NCI-H128 (cell line): ENCODE data around the gene GZMA.
"Not testable (repeated sequence)": the region's sequence is repeated elsewhere in the genome, so short reads cannot be mapped to it uniquely, and the experiment has no call there.

ENCODE experiments used
- DNase-seq: peaks from one replicate; lab custom pipeline; 2025; ENCODE audit not compliant: unreplicated experiment; lab: John Stamatoyannopoulos, UW

GZMA gene

DNA sequence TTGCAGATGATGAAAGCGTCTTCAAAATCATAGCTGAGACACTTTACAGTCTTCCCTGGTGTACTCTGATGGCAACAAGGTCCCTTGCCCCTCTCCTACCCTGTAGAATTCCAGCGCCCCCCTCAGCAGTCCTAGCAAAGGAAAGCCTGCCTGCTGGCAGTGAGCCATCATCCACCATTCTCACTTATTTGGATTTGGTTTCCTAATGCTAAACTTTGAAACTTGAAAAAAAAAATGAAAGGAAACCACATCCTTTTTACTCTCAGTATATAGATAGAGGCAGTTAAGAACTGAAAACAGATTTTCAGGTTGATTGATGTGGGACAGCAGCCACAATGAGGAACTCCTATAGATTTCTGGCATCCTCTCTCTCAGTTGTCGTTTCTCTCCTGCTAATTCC lies at the start of gene GZMA:
Gene GZMA, plus strand, starts transcription at position 299 of the 400 bp plus-strand sequence. Its CDS starts 37 bp downstream, at position 336.
- DNase-seq, result no peak

DNA sequence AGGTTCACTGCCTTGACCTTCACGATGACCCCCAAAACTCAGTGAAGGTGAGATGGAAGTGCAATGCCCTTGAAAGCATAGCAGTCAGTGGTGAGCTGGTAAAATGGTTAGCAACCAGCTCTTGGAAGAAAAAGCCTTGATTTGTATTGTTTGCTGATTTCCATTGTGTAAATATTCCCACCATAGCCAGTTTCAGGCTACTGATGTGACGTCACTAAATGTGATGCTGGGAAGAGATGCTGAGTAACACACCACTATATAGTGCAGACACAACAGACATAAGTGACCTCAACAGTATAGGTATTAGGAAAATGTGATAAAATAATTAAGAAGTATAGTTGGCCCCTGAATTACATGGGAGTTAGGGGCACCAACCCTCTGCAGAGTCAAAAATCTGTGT lies 47.3 kb upstream of the GZMA start:
- no peak for DNase-seq

DNA sequence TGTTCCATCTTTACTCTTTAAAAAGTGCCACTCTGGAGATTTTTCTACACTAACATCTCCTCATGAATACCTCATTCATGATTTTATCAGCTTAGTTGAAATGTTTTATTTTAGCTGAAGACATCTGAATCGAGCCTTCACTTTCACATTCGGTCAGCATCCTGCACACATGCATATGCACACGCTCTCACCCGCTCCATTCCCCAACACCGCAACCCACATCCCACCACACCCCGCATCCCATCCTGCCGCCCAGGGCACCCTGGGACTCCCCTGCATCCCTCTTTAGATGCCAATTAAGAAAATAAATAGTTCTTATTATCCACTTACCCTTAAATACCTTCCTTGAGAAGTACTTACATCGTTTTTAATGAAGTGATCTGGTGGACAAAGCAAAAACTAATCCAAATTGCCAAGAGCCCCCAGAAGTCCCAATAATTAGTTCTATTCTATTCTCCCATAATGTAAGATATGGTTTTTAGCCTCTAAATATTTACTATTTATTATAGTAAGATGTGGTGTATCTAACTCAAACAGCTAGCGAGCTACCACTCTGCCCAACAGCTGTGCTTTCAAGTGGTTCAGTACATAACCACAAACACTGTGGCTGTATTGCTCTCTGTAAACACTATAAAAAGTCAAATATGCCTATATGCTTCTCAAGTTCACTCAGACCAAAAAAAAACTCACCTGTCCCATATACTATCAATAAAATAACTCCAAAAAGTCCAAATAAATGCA lies 40.2 kb upstream of the GZMA start:
- no peak for DNase-seq

DNA sequence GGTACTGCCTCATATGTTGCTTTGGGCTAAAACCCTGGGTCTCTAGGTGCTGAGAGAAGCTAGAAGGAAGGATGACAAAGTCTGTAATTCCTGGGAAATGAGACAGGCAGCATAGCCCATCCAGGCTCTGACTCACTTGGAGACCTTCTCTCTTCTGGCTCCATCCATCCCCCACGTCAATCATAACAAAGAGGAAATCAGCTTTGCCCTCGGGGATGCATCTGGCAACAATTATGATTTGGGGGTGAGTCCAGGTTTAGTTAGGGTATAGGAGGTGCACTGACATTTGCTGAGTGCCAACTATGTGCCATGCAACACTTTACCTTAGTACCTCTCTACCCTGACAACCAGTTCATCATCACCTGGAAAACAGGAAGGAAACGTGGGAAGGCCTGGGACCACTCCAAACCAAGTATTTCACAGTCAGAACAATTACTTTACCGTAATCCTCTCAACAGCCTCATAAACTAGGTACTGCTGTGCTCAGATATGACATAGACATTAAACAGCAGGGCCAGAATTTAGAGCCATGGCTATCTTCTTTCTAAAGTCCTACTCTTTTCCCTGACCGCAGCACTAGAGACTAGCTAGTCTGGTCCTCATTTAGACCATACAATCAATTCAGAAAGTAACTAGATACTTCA lies 39.1 kb upstream of the GZMA start:
- DNase-seq, result no peak

DNA sequence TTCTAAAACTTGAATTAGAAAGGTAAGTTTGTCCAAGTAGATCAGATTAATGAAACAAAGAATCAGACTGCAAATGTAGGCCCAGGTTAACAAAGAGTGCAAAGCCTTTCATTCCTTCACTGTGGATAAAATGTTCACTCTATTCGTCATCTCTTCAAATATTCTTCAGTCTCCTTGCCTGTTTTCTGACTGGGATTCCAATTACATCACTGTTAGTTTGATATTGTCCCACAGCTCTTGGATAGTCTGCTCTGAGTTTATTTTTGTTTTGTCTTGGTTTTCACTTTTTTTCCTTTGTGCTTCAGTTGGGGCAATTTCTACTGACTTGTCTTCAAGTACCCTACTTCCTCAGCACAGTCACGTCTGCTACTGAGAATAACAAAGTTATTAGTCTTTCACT lies 38.5 kb upstream of the GZMA start:
- DNase-seq, result no peak

DNA sequence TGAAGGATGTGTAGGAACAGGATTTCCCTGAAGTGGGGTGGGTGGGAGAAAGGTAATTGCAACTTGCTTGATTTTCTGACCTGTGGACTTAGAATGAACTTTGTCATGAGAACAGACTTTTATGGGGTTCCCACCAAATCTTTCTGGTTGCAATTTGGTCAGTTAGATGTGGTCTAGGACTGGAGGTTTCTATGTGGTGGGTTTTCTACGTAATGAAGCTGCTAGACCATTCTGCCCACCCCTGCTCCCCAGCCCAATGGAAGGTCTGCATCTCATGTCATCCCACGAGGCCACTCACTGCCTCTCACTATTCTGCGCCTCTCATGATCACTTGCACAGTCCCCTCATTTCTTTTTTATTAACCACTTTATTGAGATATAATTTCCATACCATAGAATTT lies 37.9 kb upstream of the GZMA start:
- DNase-seq, result no peak

GRCh38 chr5:55066277-55066676 lies 36.2 kb upstream of the GZMA start:
- no peak for DNase-seq

- no peak for DNase-seq
These were observed 31.5 kb upstream of the GZMA start for GRCh38 chr5:55070968-55071367.

DNA sequence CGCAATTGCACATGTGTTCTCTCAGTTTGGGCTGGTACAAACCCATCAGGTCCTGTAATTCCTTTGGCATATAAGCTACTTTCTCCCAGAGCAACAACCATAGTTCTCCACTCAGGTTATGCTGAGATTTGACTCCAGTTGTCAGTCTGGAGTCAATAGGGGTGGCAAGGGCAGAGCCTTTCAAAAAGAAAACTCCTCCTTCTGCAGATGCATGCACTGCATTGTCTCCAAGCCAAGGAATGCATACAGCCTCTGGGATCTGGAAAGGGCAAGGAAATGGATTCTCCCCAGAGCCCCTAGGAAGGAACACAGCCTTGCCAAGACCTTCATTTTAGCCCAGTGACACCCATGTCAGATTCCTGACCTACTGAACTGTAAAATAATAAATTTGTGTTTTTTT lies 31.0 kb upstream of the GZMA start:
- no peak for DNase-seq

DNA sequence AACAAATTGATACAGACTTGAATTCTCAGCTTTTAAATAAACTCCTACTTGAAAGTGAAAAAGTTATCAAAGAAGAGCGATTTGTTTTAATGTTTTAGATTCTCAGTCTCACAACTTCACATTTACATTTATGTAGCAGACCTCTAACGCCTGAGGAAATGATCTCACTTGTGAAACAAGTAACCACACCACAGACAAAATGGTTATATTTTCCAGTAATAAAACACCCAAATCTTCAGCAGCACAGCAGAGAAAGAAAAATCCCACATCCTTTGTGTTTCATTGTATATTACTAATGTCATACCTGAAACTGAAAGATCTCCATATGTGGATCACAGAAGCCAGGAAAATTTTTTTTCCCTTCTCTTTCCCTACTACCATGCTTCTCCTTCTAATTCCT lies 29.8 kb upstream of the GZMA start:
- no peak for DNase-seq

DNA sequence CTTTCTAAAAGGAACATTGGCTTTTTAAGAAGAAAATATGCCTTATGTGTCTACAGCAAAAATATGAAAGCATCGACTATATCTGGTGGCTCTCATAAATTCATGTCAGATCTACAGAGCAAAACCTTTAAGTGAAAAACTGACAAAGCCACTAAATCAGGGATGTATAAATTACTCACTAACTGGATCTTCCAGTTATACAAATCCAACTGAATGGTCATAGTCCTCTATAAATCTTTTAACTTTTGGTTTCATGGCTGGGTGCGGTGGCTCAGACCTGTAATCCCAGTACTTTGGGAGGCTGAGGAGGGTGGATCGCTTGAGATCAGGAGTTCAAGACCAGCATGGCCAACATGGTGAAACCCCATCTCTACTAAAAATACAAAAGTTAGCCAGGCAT lies 29.2 kb upstream of the GZMA start:
- DNase-seq, result no peak

DNA sequence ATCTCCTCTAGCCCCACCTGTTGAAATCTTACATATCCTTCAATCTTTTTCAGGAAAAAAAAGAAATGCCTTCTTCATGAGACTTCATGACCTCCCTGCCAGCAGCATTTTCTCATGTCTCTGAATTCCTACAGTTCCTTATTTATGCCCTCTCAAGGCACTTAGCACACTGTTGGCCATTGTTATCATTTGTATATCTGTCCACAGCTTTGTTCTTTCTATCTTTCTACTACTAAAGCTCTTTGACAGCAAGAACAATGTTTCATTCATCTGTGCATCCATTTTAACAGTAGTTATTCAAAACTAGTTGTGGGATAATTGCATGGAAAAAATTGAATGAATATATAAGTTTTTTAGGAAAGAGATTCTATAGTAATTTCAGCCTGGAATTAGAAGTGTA lies 20.9 kb upstream of the GZMA start:
- no peak for DNase-seq

DNA sequence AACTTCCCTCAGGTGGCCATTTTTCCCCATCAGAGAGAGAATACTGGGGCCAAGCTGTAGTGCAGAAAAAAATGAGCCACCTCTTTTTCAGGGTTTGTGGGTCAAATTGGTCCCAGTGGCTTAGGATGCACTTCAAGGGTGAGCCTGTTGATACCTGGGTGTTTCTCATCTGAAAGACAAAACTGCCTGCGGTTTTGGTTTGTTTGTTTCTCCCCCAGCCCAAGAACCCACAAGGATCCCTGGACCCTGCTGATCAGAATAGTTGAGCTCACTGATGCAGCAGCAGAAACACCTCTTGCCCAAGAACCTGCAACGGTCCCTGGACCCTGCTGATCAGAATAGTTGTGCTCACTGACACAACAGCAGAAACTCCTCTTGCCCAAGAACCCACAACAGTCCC lies 13.1 kb upstream of the GZMA start:
- DNase-seq, result not testable (repeated sequence)

DNA sequence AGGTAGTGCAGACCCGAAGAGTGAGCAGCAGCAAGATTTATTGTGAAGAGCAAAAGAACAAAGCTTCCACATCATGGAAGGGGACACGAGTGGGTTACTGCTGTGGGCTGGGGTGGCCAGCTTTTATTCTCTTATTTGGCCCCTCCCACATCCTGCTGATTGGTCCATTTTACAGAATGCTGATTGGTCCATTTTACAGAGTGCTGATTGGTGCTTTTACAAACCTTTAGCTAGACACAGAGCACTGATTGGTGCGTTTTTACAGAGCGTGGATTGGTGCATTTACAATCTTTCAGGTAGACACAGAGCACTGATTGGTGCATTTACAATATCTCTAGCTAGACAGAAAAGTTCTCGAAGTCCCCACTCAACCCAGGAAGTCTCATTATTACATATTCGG lies 11.4 kb upstream of the GZMA start:
- DNase-seq, result not testable (repeated sequence)

DNA sequence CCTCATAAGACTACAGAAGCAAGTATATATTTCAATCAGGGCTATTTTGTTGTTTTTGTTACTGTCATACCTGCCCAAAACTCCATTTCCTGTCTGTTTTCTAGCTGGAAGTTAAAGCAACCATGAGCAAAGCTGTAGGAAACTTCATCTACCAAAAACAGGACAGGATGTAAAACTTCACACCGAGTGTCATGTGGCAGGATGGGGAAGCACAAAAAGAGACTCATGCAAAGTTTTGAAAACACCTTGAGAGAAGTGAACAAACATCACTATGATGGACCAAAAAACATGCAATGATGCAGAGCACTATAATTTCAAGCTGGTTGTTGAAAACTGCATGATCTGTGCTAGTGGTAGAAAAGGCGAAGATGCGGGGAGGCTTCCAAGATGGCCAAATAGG lies 6.3 kb upstream of the GZMA start:
- no peak for DNase-seq

GRCh38 chr5:55096861-55097260 lies 5.6 kb upstream of the GZMA start:
- no peak for DNase-seq

DNA sequence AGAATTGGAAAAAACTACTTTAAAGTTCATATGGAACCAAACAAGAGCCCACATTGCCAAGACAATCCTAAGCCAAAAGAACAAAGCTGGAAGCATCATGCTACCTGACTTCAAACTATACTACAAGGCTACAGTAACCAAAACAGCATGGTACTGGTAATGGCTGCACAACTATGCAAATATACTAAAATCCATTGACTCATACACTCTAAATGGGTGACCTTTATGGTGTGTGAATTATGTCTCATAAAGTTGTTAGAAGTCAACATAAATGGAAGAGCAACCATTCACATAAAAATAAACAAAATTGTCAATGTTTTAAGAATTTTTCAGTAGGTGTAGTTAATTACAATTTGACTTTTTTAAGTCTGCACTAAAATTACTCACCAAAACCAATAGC lies 1.3 kb upstream of the GZMA start:
- not testable (repeated sequence) for DNase-seq

DNA sequence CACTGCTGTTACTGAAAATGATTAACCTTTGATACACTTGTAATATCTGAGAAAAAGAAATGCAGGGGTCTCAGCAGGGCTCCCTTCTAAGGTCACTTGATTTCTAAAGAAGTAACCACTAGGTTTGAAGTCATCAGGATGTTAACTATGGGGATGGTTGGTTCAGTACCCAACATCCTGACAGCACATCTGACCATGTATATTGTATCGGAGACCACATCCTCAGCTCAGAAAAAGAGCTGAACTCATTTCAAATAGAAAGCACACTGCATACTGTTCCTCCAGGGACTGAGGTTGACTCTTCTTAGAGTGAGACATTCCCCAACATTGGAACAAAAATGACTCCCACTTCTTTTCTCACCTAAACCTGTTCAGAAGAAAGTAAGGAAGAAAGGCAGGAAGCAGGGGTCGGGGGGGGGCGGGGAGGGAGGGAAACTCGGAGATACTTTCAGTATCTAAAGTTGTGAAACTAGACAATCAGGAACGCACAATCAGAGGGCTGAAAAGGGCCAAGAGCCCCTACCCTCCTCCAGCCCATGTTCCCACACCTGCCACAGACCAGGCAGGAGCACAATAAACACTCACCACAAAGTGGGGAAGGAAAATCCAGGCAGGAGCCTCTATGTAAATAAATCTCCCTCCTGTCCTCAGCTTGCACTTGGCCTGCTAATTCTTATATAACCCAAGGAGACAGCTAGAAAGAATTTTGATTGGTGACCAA lies 730 bp upstream of the GZMA start:
- DNase-seq, result no peak

DNA sequence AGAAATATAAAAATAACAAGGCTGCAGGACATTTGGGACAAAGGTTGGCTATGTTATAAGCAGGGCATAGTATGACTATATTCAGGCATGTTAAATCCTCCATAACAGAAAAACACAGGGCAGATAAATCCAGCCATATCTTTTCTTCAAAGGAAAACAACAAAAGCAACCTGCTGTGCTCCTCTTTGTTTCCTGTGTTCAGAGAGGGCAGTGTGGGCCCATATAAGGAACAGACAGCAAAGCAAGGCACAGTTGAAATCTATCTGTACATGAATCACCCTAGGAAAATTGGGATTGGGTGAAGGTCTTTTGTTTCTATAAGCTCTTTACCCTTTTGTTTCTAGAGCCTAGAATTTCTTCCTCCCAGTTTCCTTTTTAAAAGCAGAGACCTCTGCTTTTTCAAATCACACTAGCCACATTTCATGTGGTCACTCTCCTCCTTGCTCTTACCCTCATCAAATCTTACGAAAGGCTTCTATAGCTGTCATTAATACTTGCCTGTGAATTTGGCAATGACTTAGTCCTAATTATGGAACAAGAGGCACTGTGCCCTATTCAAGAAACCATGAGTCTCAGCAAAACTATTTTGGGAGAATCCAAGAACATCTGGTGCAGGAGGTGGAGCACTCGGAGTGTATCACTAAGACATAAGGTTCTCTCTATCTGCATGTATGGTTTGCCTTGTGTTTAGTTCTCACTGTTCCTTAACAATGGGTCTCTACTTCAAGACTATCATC lies 1.8 kb downstream of the GZMA start:
- no peak for DNase-seq

GRCh38 chr5:55104946-55105701 lies 2.7 kb downstream of the GZMA start:
- DNase-seq, result no peak

- not testable (repeated sequence) for DNase-seq
These were observed 3.5 kb downstream of the GZMA start for GRCh38 chr5:55105976-55106375.
